Bronchial epithelial cell (primary cell): Measurements from ENCODE around the gene RHEB. TPM values are rescaled to one million over a fixed set of nuclear protein-coding genes. Genes with fewer than 3 reads are reported as not detected.
A peak's percentile ranks its signal among the peaks of the same experiment; 100 is the strongest.

Source experiments
- DNase-seq: peaks from one replicate; pipeline ENCODE4 v3.0.0-alpha.2; 2010; ENCODE audit warnings: low read depth
- FAIRE-seq: peaks from 2 replicates; lab custom pipeline; 2011; peaks lifted over from hg19 to GRCh38; lab: Jason Lieb, UNC
- H3K27me3 ChIP-seq: 2 replicates; pipeline ENCODE4 v1.5.1; 2011; ENCODE audit warnings: low read length; ENCODE audit not compliant: control insufficient read depth, insufficient read depth
- H3K36me3 ChIP-seq: 2 replicates; pipeline ENCODE4 v1.5.1; 2011; ENCODE audit warnings: low read length; ENCODE audit not compliant: control insufficient read depth, insufficient read depth
- H3K4me3 ChIP-seq: 2 replicates; pipeline ENCODE4 v1.5.1; 2011; ENCODE audit warnings: mild to moderate bottlenecking, low read depth, low read length, control low read depth
- CTCF ChIP-seq: IDR thresholded peaks from 2 replicates; pipeline ENCODE4 v1.5.1; 2011; ENCODE audit warnings: mild to moderate bottlenecking, moderate library complexity, low read length, control low read depth, inconsistent platforms; ENCODE audit not compliant: insufficient read depth, severe bottlenecking
- total RNA-seq: library from RNA; depleted of rRNA; stranded (reverse); fragments of >200 nt; gene quantifications from 2 replicates; pipeline ENCODE4 v1.2.1, GENCODE V29; 2014

RHEB gene
- total RNA-seq, 1 donor from 2014 or later = 68.7 TPM

- FAIRE-seq (no peak), DNase-seq (peak; percentile 97)
- H3K36me3 ChIP-seq = no peaks in the 10 kb centered on the region
- H3K27me3 ChIP-seq = no peaks in the 10 kb centered on the region
- H3K4me3 ChIP-seq = no peak overlapping the region
- TF ChIP-seq CTCF = no peak
These were observed 31.1 kb upstream of the RHEB start for GRCh38 chr7:151550656-151551286.

GRCh38 chr7:151549644-151550043 lies 29.9 kb upstream of the RHEB start:
- no peak overlapping the region for H3K4me3 ChIP-seq
- FAIRE-seq (no peak), DNase-seq (no peak)
- no peak for TF ChIP-seq CTCF
- H3K36me3 ChIP-seq = no peaks in the 10 kb centered on the region
- no peaks in the 10 kb centered on the region for H3K27me3 ChIP-seq

- TF ChIP-seq CTCF = no peak
These were observed 29.4 kb upstream of the RHEB start for GRCh38 chr7:151549083-151549482.

GRCh38 chr7:151544183-151544582 lies 24.5 kb upstream of the RHEB start:
- Histone ChIP-seq H3K27me3 (no peaks in the 10 kb centered on the region), H3K36me3 (no peaks in the 10 kb centered on the region), H3K4me3 (no peak overlapping the region)
- no peak for DNase-seq
- FAIRE-seq = no peak
- no peak for TF ChIP-seq CTCF

More at GRCh38 chr7:151549083-151549482, 29.4 kb upstream of the RHEB start:
- no peak for FAIRE-seq
- Histone ChIP-seq H3K36me3 (no peaks in the 10 kb centered on the region), H3K27me3 (no peaks in the 10 kb centered on the region), H3K4me3 (no peak overlapping the region)
- no peak for DNase-seq

GRCh38 chr7:151542606-151543130 lies 23.0 kb upstream of the RHEB start:
- DNase-seq (peak; percentile 13), FAIRE-seq (no peak)
- H3K4me3 ChIP-seq = no peak overlapping the region
- no peaks in the 10 kb centered on the region for H3K36me3 ChIP-seq
- no peak for TF ChIP-seq CTCF
- H3K27me3 ChIP-seq = no peaks in the 10 kb centered on the region
